Measurements from ENCODE around the gene ENTPD2. TPM values are rescaled to one million over a fixed set of nuclear protein-coding genes. Genes with fewer than 3 reads are reported as not detected.
A peak's percentile ranks its signal among the peaks of the same experiment; 100 is the strongest.

ENTPD2 gene
- total and polyA plus RNA-seq, 2 of the 4 experiments (the other 2 are of a cell fraction) = not detected

DNA sequence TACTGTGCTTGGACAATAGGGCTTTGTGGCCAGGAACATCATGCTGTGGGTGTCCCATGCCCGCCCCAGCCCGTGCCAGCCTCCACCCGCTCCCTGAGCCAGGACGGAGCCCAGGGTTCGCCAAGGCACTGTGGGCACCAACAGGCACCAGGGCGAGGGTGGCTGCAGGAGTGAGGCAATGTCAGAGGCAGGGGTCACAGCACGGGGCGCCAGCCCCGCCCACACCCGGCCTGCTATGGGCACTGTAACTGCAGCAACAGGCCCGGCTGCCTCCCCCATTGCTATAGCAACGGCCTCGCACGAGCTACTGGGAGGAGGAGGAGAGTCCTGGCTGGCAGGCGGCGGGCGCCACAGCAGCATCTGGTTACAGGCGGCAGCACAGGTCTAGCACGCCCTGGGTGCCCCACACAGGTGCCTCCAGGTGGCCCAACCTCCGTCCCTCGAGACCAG is 28.3 kb downstream of the ENTPD2 start:
- no peak overlapping the region for H3K4me2 ChIP-seq (ENCODE audit: low read depth, low read length)
- H4K8ac ChIP-seq (ENCODE audit: low read depth in 2 of 2, low read length in 2 of 2) = no peak overlapping the region
- H3K23ac ChIP-seq (ENCODE audit: low read depth, low read length) = no peak overlapping the region
- no peak for DNase-seq
- intact Hi-C loops (cut with micrococcal nuclease) (no loop called here), in situ Hi-C loops (cut with MboI; ENCODE audit: low sequenced_read_pairs) (no loop called here), dilution Hi-C loops (cut with HindIII; ENCODE audit: low sequenced_read_pairs, unreplicated experiment) (no loop called here)
- H2BK20ac ChIP-seq (ENCODE audit: low read depth, low read length) = no peak overlapping the region
- POLR2A ChIA-PET (ENCODE audit: unreplicated experiment) = no interaction called here
- peaks cover 4% of the 10 kb centered on the region; the same call in 1 of the 2 replicates for H3K9me1 ChIP-seq (ENCODE audit: insufficient read depth, low read length)
- WGBS, 2 experiments (ENCODE audit: extremely low coverage in 2 of 2, insufficient read length in 1 of 2) = 80% methylated on average over 10 of the region's 21 CpGs; no CpG with 5 or more reads in 1 of the 2 experiments
- no peaks in the 10 kb centered on the region for H3K27me3 ChIP-seq (ENCODE audit: control insufficient read depth, insufficient read depth, low read length)
- H3K56ac ChIP-seq (ENCODE audit: extremely low read depth, insufficient read depth, low read length) = no peak overlapping the region
- H3K9me3 ChIP-seq (ENCODE audit: control insufficient read depth, insufficient read depth, low read length) = no peaks in the 10 kb centered on the region
- H2AFZ ChIP-seq (replicated peaks; ENCODE audit: low read length, poor library complexity) = peak overlapping the region; percentile 7
- TF ChIP-seq RFX5 (IDR thresholded peaks at IDR 0.05; ENCODE audit: low read depth, low read length) = no peak
- TF ChIP-seq RAD21 (IDR thresholded peaks at IDR 0.05; ENCODE audit: low read length) = no peak
- no peak for TF ChIP-seq BHLHE40 (IDR thresholded peaks at IDR 0.05; ENCODE audit: low read depth, low read length)
- no peak for TF ChIP-seq MAFK (IDR thresholded peaks at IDR 0.05; ENCODE audit: low read depth, low read length)
- no peak for TF ChIP-seq MXI1 (IDR thresholded peaks at IDR 0.05; ENCODE audit: borderline replicate concordance, low read depth, low read length)
- no peak for TF ChIP-seq FOS (IDR thresholded peaks at IDR 0.05; ENCODE audit: low read depth, low read length)
- no peak for TF ChIP-seq RCOR1 (IDR thresholded peaks at IDR 0.05; ENCODE audit: insufficient replicate concordance, low read length)
- no peak for TF ChIP-seq POLR2A (IDR thresholded peaks at IDR 0.05; ENCODE audit: low read depth, low read length)
- no peak for TF ChIP-seq NFE2L2 (IDR thresholded peaks at IDR 0.05; ENCODE audit: low read depth, low read length)
- TF ChIP-seq, protein P1, sequence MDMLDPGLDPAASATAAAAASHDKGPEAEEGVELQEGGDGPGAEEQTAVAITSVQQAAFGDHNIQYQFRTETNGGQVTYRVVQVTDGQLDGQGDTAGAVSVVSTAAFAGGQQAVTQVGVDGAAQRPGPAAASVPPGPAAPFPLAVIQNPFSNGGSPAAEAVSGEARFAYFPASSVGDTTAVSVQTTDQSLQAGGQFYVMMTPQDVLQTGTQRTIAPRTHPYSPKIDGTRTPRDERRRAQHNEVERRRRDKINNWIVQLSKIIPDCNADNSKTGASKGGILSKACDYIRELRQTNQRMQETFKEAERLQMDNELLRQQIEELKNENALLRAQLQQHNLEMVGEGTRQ (IDR thresholded peaks at IDR 0.05; ENCODE audit: low read depth, low read length) = no peak
- no peak for TF ChIP-seq SMC3 (IDR thresholded peaks at IDR 0.05; ENCODE audit: low read depth, low read length)
- TF ChIP-seq MAZ (IDR thresholded peaks at IDR 0.05; ENCODE audit: borderline replicate concordance, low read depth, low read length) = no peak
- TF ChIP-seq, protein P2, sequence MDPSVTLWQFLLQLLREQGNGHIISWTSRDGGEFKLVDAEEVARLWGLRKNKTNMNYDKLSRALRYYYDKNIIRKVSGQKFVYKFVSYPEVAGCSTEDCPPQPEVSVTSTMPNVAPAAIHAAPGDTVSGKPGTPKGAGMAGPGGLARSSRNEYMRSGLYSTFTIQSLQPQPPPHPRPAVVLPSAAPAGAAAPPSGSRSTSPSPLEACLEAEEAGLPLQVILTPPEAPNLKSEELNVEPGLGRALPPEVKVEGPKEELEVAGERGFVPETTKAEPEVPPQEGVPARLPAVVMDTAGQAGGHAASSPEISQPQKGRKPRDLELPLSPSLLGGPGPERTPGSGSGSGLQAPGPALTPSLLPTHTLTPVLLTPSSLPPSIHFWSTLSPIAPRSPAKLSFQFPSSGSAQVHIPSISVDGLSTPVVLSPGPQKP (IDR thresholded peaks at IDR 0.05; ENCODE audit: borderline replicate concordance, low read depth, low read length) = no peak
- no peak for TF ChIP-seq CHD1 (IDR thresholded peaks at IDR 0.05; ENCODE audit: low read depth, low read length)
- TF ChIP-seq CEBPB (IDR thresholded peaks at IDR 0.05; ENCODE audit: low read depth, low read length) = no peak
- TF ChIP-seq, protein P3, sequence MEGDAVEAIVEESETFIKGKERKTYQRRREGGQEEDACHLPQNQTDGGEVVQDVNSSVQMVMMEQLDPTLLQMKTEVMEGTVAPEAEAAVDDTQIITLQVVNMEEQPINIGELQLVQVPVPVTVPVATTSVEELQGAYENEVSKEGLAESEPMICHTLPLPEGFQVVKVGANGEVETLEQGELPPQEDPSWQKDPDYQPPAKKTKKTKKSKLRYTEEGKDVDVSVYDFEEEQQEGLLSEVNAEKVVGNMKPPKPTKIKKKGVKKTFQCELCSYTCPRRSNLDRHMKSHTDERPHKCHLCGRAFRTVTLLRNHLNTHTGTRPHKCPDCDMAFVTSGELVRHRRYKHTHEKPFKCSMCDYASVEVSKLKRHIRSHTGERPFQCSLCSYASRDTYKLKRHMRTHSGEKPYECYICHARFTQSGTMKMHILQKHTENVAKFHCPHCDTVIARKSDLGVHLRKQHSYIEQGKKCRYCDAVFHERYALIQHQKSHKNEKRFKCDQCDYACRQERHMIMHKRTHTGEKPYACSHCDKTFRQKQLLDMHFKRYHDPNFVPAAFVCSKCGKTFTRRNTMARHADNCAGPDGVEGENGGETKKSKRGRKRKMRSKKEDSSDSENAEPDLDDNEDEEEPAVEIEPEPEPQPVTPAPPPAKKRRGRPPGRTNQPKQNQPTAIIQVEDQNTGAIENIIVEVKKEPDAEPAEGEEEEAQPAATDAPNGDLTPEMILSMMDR (conservative IDR thresholded peaks at IDR 0.05; ENCODE audit: low read depth, low read length) = no peak
- CTCF ChIA-PET = no interaction called here
- H3K9ac ChIP-seq (ENCODE audit: low read depth, low read length) = no peak overlapping the region
- H2AK9ac ChIP-seq (replicated peaks; ENCODE audit: low read depth, low read length, poor library complexity) = no peak overlapping the region
- no peak overlapping the region for H2AK5ac ChIP-seq (ENCODE audit: low read depth, low read length)
- BruUV-seq (replicated peaks) = no TSS peak
- no peaks in the 10 kb centered on the region for H3K36me3 ChIP-seq (ENCODE audit: control insufficient read depth, insufficient read depth, low read length)
- no peak overlapping the region for H4K5ac ChIP-seq (ENCODE audit: low read depth, low read length)
- H4K91ac ChIP-seq (ENCODE audit: insufficient read depth, low read depth, low read length) = no peak overlapping the region
- H2BK120ac ChIP-seq (ENCODE audit: low read depth, low read length) = no peak overlapping the region
- H3K4me1 ChIP-seq (ENCODE audit: control insufficient read depth, insufficient read depth, low read length) = peaks cover 5% of the 10 kb centered on the region
- H2BK15ac ChIP-seq (ENCODE audit: low read depth, low read length) = no peak overlapping the region
- H3K18ac ChIP-seq (ENCODE audit: low read depth, low read length) = no peak overlapping the region
- H3K4me3 ChIP-seq (ENCODE audit: insufficient read depth, low read depth, low read length) = no peak overlapping the region
- no peaks in the 10 kb centered on the region; the same call in 1 of the 2 replicates for H4K20me1 ChIP-seq (ENCODE audit: insufficient read depth, low read length)
- ATAC-seq (ENCODE audit: low read depth) = no peak
- H3K27ac ChIP-seq (ENCODE audit: insufficient read depth, low read length) = no peak overlapping the region
- peaks cover 0 to 7% of the 10 kb centered on the region in 2 experiments; a peak in 2 of 4 replicates for H3K79me1 ChIP-seq (ENCODE audit: low read depth in 1 of 2, low read length in 2 of 2)
- H3K4ac ChIP-seq (ENCODE audit: low read depth, low read length) = no peak overlapping the region
- no peak overlapping the region for H2BK5ac ChIP-seq (ENCODE audit: low read depth, low read length, poor library complexity, severe bottlenecking)
- H3K14ac ChIP-seq (replicated peaks; ENCODE audit: low read depth, low read length) = no peak overlapping the region

Data from IMR-90 (cell line).